Measurements from ENCODE around the gene DNMBP. TPM values are rescaled to one million over a fixed set of nuclear protein-coding genes. Genes with fewer than 3 reads are reported as not detected.

The DNMBP gene
- total and polyA plus RNA-seq, 2 of the 8 experiments (the other 6 are each of a cell fraction or from before 2014, with no cell fraction given) = 19.1 to 26.4 TPM

- H2BK12ac ChIP-seq (ENCODE audit: low read depth, low read length) = no peak overlapping the region
- no peak overlapping the region for H3K14ac ChIP-seq (ENCODE audit: insufficient read length)
- H2BK5ac ChIP-seq (ENCODE audit: low read depth, low read length) = no peak overlapping the region
- H3K27me3 ChIP-seq (replicated peaks in 1 of 4; ENCODE audit: control insufficient read depth in 3 of 4, extremely low read depth in 1 of 4, insufficient read depth in 3 of 4, low read length in 3 of 4) = no peaks in the 10 kb centered on the region
- no peak overlapping the region for H3K56ac ChIP-seq (replicated peaks; ENCODE audit: insufficient read length, low read depth, low read length)
- no peak overlapping the region for H4K91ac ChIP-seq (replicated peaks; ENCODE audit: insufficient read length, low read length)
- 77% methylated on average over 5 of the region's 5 CpGs; no CpG with 5 or more reads in 1 of the 2 experiments for WGBS, 2 experiments (ENCODE audit: extremely low coverage in 1 of 2, insufficient coverage in 1 of 2, insufficient read length in 1 of 2, insufficient replicate concordance in 2 of 2, low coverage in 1 of 2, low lambda C conversion rate in 2 of 2, missing lambda C conversion rate in 1 of 2)
- H3K9ac ChIP-seq (replicated peaks in 1 of 4; ENCODE audit: extremely low read depth in 1 of 4, low read depth in 3 of 4, low read length in 3 of 4) = no peak overlapping the region
- peaks cover 0 to 6% (median 3%) of the 10 kb centered on the region in 4 experiments; a peak in 4 of 7 replicates for H3K4me1 ChIP-seq (replicated peaks in 1 of 4; ENCODE audit: control insufficient read depth in 3 of 4, insufficient read depth in 4 of 4, low read length in 3 of 4)
- no peak overlapping the region for H2BK20ac ChIP-seq (ENCODE audit: low read length)
- ChIA-PET POLR2A (ENCODE audit: partially characterized antibody) (interaction anchor here (0.9 to 1.7 kb wide), 2 partner anchors 124 to 162 kb away, joined by 3 to 5 read pairs; no protein-coding TSS in a partner anchor), CTCF (ENCODE audit: partially characterized antibody) (interaction anchor here (0.7 to 2.0 kb wide), 10 partner anchors 8 to 192 kb away, joined by 3 to 8 read pairs (median 4); partner anchors contain the start of gene DNMBP)
- H2BK15ac ChIP-seq (ENCODE audit: low read length) = no peak overlapping the region
- no peaks in the 10 kb centered on the region for H3K79me2 ChIP-seq (ENCODE audit: control insufficient read depth in 1 of 2, insufficient read depth in 2 of 2, low read length in 2 of 2)
- no peaks in the 10 kb centered on the region for H3K23me2 ChIP-seq (ENCODE audit: low read depth, low read length)
- no peaks in the 10 kb centered on the region for H3K36me3 ChIP-seq (ENCODE audit: control insufficient read depth in 2 of 4, insufficient read depth in 4 of 4, low read length in 3 of 4)
- no peak overlapping the region for H4K5ac ChIP-seq (ENCODE audit: insufficient read length, low read depth, low read length)
- H3K27ac ChIP-seq (ENCODE audit: low read depth, low read length) = no peak overlapping the region
- no peak overlapping the region for H4K8ac ChIP-seq (ENCODE audit: extremely low read depth, insufficient read depth, low read length)
- no peak for DNase-seq (ENCODE audit: low read depth in 1 of 2, low spot score in 2 of 2)
- FAIRE-seq = no peak
- H3K4me3 ChIP-seq (ENCODE audit: extremely low read depth in 1 of 4, insufficient read depth in 2 of 4, low read depth in 3 of 4, low read length in 4 of 4) = no peak overlapping the region
- no peak overlapping the region for H3K4me2 ChIP-seq (ENCODE audit: insufficient read depth in 1 of 2, low read depth in 2 of 2, low read length in 2 of 2)
- no peaks in the 10 kb centered on the region for H3K79me1 ChIP-seq (ENCODE audit: low read depth, low read length)
- no peak overlapping the region for H3K4ac ChIP-seq (replicated peaks; ENCODE audit: insufficient read length, low read depth, low read length)
- no peaks in the 10 kb centered on the region for H4K20me1 ChIP-seq (replicated peaks in 1 of 2; ENCODE audit: control insufficient read depth in 1 of 2, insufficient read depth in 2 of 2, low read length in 2 of 2)
- H2AK5ac ChIP-seq (ENCODE audit: low read depth, low read length) = no peak overlapping the region
- H2BK120ac ChIP-seq (replicated peaks; ENCODE audit: low read depth, low read length) = no peak overlapping the region
- H2AFZ ChIP-seq (ENCODE audit: low read length) = no peak overlapping the region
- no peak overlapping the region for H3K23ac ChIP-seq (ENCODE audit: insufficient read length)
- no peak overlapping the region for H3K18ac ChIP-seq (ENCODE audit: extremely low read depth, low read length)
- no peaks in the 10 kb centered on the region for H3K9me3 ChIP-seq (ENCODE audit: insufficient read depth in 2 of 2, low read depth in 1 of 2, low read length in 1 of 2)
- TF ChIP-seq EP300 (IDR thresholded peaks at IDR 0.05; ENCODE audit: borderline replicate concordance in 1 of 2, low read depth in 2 of 2, low read length in 2 of 2) = no peak
These were observed 28.1 kb upstream of the DNMBP start for GRCh38 chr10:100037758-100038315.

Data from H1 (cell line).